ENCODE data around the gene MAML2.
A peak's percentile ranks its signal among the peaks of the same experiment; 100 is the strongest.

The MAML2 gene

DNA sequence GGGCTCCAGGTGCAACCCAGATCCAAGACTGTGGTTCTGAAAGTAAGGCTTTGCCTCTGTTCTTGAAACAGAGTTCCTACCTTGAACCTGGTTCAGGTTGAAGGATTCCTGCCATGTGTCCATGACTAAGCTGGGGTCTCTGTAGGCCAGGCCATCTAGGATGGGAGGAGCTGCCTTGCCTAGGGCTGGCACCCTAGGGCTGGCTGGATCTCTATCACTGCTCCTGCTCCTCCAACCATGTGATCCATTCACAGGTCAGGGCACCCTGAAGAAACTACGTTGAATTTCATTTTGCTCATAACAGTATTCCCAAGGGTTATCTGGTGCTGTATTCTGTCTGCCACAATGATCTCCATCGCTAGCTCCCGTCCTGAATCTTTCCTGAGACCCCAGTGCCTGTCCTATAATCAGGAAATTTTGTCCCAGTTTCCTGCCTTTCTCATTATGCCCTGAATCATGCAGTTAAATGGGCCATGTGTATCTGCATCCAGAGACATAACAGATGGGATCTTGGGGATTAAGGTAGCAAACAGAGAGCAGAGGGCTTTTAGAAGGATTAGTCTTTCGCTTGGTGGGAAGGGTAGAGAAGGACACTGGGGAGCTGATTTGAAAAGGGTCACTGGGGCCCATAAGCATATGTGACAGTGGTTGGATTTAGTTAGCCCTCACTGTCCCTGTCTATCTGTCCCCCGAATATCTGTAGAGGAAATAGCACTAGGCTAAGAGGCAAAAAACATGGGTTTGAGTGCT lies 320.9 kb downstream of the MAML2 start:
- no peak for DNase-seq

DNA sequence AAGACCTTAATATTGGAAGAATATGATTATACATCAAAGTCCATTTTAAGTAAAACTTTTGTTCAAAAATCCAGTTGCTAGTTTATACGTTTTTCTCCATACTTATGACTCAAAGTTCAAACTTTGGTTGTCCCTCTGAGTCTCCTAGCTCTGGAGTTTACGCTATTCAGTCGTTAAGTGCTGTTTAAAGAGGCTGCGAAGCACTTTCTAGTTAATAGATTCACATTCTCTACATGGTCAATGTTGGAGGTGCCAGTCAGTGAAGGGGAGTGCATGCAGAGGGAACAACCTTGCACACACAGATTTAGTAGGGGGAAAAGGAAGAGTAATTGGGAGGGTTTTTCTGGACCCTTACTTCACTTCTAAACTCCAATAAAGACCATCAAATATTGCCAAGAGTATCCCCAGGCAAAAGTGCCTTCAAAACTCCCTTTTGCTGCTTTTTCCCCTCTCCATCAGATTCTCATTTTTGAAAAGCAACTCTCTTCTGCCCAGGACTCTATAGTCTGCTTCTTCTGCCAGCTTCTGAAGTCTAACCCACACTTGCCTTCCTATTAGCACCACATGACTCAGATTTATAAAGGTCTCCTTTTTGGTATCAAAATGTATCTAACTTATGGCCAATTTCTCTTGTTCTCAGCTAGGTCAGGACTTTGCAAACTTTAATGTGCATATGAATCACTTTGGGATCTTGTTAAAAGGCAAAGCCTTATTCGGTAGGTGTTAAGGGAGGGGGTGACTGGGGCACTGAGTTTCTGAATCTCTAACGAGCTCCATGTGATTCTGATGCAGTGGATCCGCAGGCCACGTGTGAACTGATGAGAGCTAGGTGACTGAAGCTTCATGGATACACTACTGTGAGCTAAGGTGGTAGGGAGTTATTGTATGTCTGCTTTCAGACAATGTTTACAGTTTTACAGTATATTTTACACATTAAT lies 322.9 kb downstream of the MAML2 start:
- DNase-seq: no peak

GRCh38 chr11:96019281-96019680 lies 323.7 kb downstream of the MAML2 start:
- peak; percentile 11 for DNase-seq

- DNase-seq: peak; percentile 69
Measured at GRCh38 chr11:96017856-96018255, 325.1 kb downstream of the MAML2 start.

- no peak for DNase-seq
Measured at GRCh38 chr11:96016978-96017502, 326.0 kb downstream of the MAML2 start.

DNA sequence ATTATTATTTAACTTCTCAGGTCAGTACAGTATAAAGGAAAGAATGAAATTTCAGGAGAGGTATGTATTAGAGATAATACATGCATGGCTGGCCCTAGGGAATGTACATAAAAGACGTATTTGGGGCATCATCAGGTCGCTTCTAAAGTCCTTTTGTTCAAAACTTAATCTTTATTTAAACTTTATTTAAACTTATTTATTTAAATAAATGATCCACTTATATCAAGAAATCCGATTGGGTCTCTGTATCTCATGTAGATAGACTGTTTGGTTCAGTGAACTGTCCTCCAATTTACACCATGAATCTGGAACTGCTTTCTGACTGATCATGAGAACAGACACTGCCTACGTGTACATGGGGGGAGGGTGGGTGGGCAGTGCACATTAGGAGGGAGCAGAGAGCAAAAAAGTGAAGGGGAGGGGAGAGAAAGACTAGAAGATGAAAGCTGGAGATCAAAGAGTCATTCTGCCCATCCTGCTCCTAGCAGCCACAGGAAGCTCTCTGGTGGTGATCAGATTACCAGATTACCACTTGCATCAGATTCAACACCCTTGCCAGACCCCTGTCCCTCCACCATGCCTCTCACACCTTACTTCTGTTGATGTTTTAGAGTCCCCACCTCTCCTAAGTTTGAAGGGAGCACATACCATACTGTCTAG lies 327.0 kb downstream of the MAML2 start:
- no peak for DNase-seq

GRCh38 chr11:96014217-96014616 lies 328.8 kb downstream of the MAML2 start:
- peak; percentile 46 for DNase-seq

DNA sequence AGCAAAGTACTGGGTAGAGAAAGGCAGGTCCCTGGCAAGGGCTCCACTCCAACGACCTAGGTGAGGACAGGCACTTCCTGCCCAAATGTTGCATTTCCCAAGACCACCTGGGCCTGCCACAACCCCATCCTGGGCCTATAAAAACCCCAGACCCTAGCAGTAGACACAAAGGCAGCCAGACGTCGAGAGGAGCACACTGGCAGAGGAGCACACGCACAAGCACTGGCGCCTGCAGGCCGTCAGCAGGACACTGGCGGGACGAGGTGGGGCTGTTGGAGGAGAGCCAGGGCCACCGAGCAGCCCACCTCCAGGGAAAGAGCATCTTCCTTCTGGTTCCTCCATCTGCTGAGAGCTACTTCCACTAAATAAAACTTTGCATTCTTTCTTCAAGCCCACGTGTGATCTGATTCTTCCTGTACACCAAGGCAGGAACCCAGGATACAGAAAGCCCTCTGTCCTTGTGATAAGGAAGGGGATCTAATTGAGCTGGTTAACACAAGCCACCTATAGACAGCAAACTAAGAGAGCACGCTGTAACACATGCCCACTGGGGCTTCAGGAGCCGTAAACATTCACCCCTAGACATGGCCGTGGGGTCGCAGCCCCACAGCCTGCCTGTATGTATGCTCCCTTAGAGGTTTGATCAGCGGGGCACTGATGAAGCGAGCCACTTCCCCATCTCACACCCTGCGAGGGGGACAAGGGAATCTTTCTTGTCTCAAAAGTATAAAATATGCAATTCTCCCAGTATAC lies 329.4 kb downstream of the MAML2 start:
- DNase-seq: no peak

DNA sequence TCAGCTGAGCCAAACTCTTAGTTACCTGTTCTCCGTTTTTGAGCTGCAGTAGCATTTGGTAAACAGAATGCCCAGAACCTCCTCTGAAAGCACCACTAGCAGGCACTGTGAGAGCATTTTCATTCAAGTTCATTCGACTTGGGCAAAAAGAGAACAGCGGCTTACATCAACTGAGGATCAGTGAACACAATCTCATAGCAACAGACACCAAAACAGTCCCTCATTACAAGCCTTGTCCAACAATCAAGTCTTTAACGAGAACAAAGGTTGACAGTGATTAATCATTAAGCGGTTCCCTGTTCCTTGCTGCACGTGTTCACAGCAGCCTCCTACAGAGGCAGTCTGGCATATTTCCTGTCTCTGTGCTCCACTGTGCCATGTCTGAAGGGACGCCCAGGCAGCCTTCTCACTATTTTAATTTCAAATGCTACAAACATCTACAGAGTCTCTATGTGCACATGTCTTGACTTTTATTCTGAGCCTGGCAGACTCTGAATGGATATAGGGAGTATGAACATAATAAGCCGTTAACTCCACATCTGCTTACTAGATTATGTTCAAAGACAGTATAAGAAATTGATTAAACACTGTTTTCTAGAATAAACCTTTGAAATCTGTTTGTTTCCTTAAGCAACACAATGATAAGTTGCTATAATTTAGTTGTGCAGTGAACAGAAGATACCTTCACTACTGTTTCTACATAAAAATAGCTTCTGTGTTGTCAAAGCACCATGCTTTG lies 330.7 kb downstream of the MAML2 start:
- peak; percentile 71 for DNase-seq

- DNase-seq: no peak
Measured at GRCh38 chr11:96010683-96011082, 332.3 kb downstream of the MAML2 start.

DNA sequence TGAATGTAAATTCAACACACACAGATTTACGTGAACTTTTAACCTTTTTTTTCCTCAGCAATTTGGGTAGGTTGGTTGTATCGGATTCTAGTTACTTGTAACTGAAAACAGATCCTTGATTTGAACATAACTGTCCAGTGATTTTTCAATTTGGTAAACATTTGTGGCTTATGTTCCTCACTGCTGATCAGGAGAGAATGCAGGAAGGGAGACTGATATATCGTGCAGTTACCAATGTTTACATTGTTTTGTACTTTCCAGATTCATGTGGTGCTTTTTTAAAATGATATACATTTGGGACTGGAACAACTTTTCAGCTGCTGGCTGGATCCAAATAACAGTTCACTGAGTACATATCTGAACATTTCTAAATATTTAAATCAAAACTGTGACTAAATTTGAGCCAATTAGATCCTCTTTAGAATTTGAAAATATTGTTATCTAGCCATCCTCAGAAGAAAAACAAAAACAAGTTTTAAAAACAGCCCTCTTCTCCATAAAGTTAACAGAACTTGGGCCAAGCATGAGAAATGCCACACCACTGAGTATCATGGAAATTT lies 334.8 kb downstream of the MAML2 start:
- DNase-seq: peak; percentile 50

- no peak for DNase-seq
Measured at GRCh38 chr11:96006037-96006436, 337.0 kb downstream of the MAML2 start.

GRCh38 chr11:96004862-96005261 lies 338.1 kb downstream of the MAML2 start:
- no peak for DNase-seq

- DNase-seq: no peak
Measured at GRCh38 chr11:96002754-96003290, 340.2 kb downstream of the MAML2 start.

DNA sequence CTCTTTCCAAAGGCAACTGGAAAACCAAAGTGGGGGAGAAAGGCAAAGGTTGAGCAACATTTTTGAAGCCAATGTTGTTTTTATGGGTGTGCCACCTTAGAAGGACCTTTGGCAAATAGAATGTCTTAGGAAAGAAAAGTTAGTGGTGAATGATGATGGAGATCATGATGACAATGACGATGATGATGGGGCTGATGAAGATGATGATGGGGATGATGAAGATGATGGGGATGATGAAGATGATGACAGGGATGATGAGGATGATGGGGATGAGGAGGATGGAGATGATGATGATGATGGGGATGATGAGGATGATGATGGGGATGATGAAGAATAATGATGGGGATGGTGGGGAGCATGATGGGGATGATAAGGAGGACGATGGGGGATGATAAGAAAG lies 340.7 kb downstream of the MAML2 start:
- DNase-seq: no peak

DNA sequence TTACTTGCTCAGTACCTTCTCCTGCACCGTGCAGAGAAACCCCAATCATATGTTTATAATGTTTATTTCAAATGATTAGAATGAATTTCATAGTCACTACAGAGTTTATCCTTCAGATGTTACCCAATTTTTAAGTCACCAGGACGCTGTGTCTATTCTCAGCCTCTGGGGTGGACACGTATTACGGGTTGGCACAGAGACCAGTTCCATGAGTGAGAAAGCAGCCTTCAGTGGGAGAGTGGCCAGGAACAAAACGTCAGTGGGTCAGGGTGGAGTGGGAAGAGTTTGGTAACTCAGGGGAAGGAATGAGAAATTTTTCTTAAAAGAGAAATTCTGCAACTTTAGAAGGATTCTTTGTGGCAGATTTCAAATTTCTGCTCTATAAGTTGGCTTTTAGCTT lies 342.0 kb downstream of the MAML2 start:
- DNase-seq: no peak

- no peak for DNase-seq
Measured at GRCh38 chr11:95999711-96000406, 343.1 kb downstream of the MAML2 start.

DNA sequence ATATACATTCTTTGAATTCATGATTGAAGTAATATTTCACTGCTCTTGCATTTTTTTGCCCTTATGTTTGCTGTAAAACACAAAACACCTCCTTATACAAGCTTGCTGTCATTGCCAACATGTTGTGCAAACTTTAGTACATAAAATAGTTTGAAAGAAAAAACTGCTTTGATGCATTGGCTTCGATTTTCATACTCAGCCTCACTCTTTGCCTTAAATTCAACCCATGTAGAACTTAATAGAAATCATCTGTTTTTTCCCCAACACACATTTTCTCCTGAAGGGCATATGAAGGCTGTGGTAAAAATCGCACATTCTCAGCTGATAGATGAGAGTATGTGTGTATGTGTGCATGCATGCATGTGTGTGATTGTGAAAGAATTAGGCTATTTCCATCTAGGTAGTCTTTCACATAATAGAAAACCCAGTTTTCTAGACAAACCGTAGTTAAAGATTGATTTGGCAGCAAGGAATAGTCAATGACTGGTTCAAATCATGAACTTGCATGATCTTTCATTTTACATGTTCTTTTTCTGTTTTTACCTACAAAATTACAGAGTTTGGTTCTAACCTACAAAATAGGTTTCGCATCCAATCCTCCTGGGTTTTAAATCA lies 346.3 kb downstream of the MAML2 start:
- peak; percentile 58 for DNase-seq

- no peak for DNase-seq
Measured at GRCh38 chr11:95994329-95994728, 348.7 kb downstream of the MAML2 start.
